Astrocyte (in vitro differentiated cells and primary cell): ENCODE measurements around the gene TMEM107. TPM values are rescaled to one million over a fixed set of nuclear protein-coding genes. Genes with fewer than 3 reads are reported as not detected.

Source experiments
- DNase-seq: peaks from one replicate; pipeline ENCODE4 v3.0.0-alpha.2; 2010; ENCODE audit warnings: low read depth
- FAIRE-seq: peaks from 2 replicates; lab custom pipeline; 2011; peaks lifted over from hg19 to GRCh38; lab: Jason Lieb, UNC
- H2AFZ ChIP-seq: 2 replicates; pipeline ENCODE4 v1.6.0; 2012; ENCODE audit warnings: low read depth, low read length, inconsistent platforms
- H3K27ac ChIP-seq: 2 replicates; pipeline ENCODE4 v1.5.1; 2011; ENCODE audit warnings: low read depth, low read length, inconsistent platforms
- H3K27me3 ChIP-seq: 2 replicates; pipeline ENCODE4 v1.6.0; 2011; ENCODE audit warnings: low read length, inconsistent platforms; ENCODE audit not compliant: insufficient read depth
- H3K36me3 ChIP-seq: 2 replicates; pipeline ENCODE4 v1.5.1; 2011; ENCODE audit warnings: low read length, inconsistent platforms; ENCODE audit not compliant: insufficient read depth
- H3K4me1 ChIP-seq: 2 replicates; pipeline ENCODE4 v1.5.1; 2011; ENCODE audit warnings: low read length, inconsistent platforms; ENCODE audit not compliant: insufficient read depth
- H3K4me2 ChIP-seq: 2 replicates; pipeline ENCODE4 v1.6.0; 2012; ENCODE audit warnings: low read length, inconsistent platforms
- H3K4me3 ChIP-seq: 2 replicates; pipeline ENCODE4 v1.5.1; 2011; ENCODE audit warnings: low read depth, mild to moderate bottlenecking, low read length, inconsistent platforms; ENCODE audit not compliant: insufficient read depth
- H3K79me2 ChIP-seq: 2 replicates; pipeline ENCODE4 v1.6.0; 2012; ENCODE audit warnings: mild to moderate bottlenecking, low read length, inconsistent platforms; ENCODE audit not compliant: insufficient read depth
- H3K9ac ChIP-seq: 2 replicates; pipeline ENCODE4 v1.6.0; 2012; ENCODE audit warnings: mild to moderate bottlenecking, low read length, inconsistent platforms
- H3K9me3 ChIP-seq: 2 replicates; pipeline ENCODE4 v1.5.1; 2012; ENCODE audit warnings: low read depth, mild to moderate bottlenecking, low read length, inconsistent platforms; ENCODE audit not compliant: insufficient read depth
- H4K20me1 ChIP-seq: 2 replicates; pipeline ENCODE4 v1.6.0; 2012; ENCODE audit warnings: low read length, inconsistent platforms; ENCODE audit not compliant: insufficient read depth
- H3K27ac Mint-ChIP-seq: one replicate; pipeline ENCODE4 v1.8.0; 2021; ENCODE audit warnings: mild to moderate bottlenecking, mixed read lengths; ENCODE audit not compliant: unreplicated experiment
- H3K27me3 Mint-ChIP-seq: one replicate; pipeline ENCODE4 v1.8.0; 2021; ENCODE audit warnings: low read depth, mixed read lengths; ENCODE audit not compliant: unreplicated experiment
- H3K36me3 Mint-ChIP-seq: one replicate; pipeline ENCODE4 v1.8.0; 2021; ENCODE audit warnings: low read depth, mixed read lengths; ENCODE audit not compliant: unreplicated experiment
- H3K4me1 Mint-ChIP-seq: one replicate; pipeline ENCODE4 v1.8.0; 2021; ENCODE audit warnings: low read depth, mixed read lengths; ENCODE audit not compliant: unreplicated experiment
- H3K4me3 Mint-ChIP-seq: one replicate; pipeline ENCODE4 v1.8.0; 2021; ENCODE audit warnings: mild to moderate bottlenecking, moderate library complexity, mixed read lengths; ENCODE audit not compliant: unreplicated experiment
- H3K9me3 Mint-ChIP-seq: one replicate; pipeline ENCODE4 v1.8.0; 2021; ENCODE audit warnings: mild to moderate bottlenecking, mixed read lengths; ENCODE audit not compliant: unreplicated experiment
- CTCF ChIP-seq: IDR thresholded peaks from 2 replicates; pipeline ENCODE4 v1.5.1; 2011; ENCODE audit warnings: low read depth, mild to moderate bottlenecking, inconsistent platforms, low read length, moderate library complexity; ENCODE audit not compliant: insufficient read depth
- EZH2 ChIP-seq: IDR thresholded peaks from 2 replicates; pipeline ENCODE4 v1.6.1; 2012; ENCODE audit warnings: mild to moderate bottlenecking, low read length, inconsistent platforms; ENCODE audit not compliant: insufficient read depth
- total RNA-seq: library from RNA; stranded (reverse); gene quantifications from 2 replicates; pipeline ENCODE4 v1.2.1, GENCODE V29; 2021

Gene TMEM107
- total RNA-seq, 1 donor from 2014 or later, result 9.4 TPM

- no peak for DNase-seq
- H3K4me1 Mint-ChIP-seq, result peaks cover 4% of the 10 kb centered on the region
Observed at GRCh38 chr17:8222380-8222629, 46.1 kb upstream of the TMEM107 start.

GRCh38 chr17:8221663-8222379 lies 45.6 kb upstream of the TMEM107 start:
- Histone ChIP-seq H3K4me3 (peak overlapping the region; percentile 77), H3K4me1 (peaks cover 9% of the 10 kb centered on the region), H3K27ac (peak overlapping the region; percentile 89), H3K79me2 (no peaks in the 10 kb centered on the region), H3K9ac (peak overlapping the region; percentile 91), H3K27me3 (no peaks in the 10 kb centered on the region), H2AFZ (peak overlapping the region; percentile 78), H4K20me1 (peaks cover 4% of the 10 kb centered on the region), H3K9me3 (no peaks in the 10 kb centered on the region), H3K36me3 (no peaks in the 10 kb centered on the region), H3K4me2 (peak overlapping the region; percentile 92)
- TF ChIP-seq CTCF (no peak), EZH2 (no peak)
- H3K4me3 Mint-ChIP-seq, result peak overlapping the region; percentile 90
- H3K4me1 Mint-ChIP-seq, result peaks cover 4% of the 10 kb centered on the region
- peak overlapping the region; percentile 93 for H3K27ac Mint-ChIP-seq
- no peaks in the 10 kb centered on the region for H3K27me3 Mint-ChIP-seq
- DNase-seq (peak; percentile 85), FAIRE-seq (no peak)
- H3K9me3 Mint-ChIP-seq, result peaks cover 2% of the 10 kb centered on the region
- H3K36me3 Mint-ChIP-seq, result peaks cover 3% of the 10 kb centered on the region

More at GRCh38 chr17:8222380-8222629, 46.1 kb upstream of the TMEM107 start:
- peak overlapping the region; percentile 91 for H3K9ac ChIP-seq
- peak overlapping the region; percentile 42 for H2AFZ ChIP-seq
- H3K27ac ChIP-seq, result peak overlapping the region; percentile 89
- peaks cover 9% of the 10 kb centered on the region for H3K4me1 ChIP-seq
- Mint-ChIP-seq H3K4me3 (peak overlapping the region; percentile 90), H3K36me3 (peaks cover 3% of the 10 kb centered on the region), H3K9me3 (peaks cover 2% of the 10 kb centered on the region), H3K27ac (peak overlapping the region; percentile 93), H3K27me3 (no peaks in the 10 kb centered on the region)
- H3K36me3 ChIP-seq, result no peaks in the 10 kb centered on the region
- H3K9me3 ChIP-seq, result no peaks in the 10 kb centered on the region
- peaks cover 8% of the 10 kb centered on the region for H4K20me1 ChIP-seq
- H3K79me2 ChIP-seq, result no peaks in the 10 kb centered on the region
- no peak for FAIRE-seq
- peak overlapping the region; percentile 76 for H3K4me3 ChIP-seq
- H3K27me3 ChIP-seq, result no peaks in the 10 kb centered on the region
- no peak for TF ChIP-seq EZH2
- no peak for TF ChIP-seq CTCF
- H3K4me2 ChIP-seq, result peak overlapping the region; percentile 92
